ENCODE data around the gene NBEAL2.

NBEAL2 gene, protein sequence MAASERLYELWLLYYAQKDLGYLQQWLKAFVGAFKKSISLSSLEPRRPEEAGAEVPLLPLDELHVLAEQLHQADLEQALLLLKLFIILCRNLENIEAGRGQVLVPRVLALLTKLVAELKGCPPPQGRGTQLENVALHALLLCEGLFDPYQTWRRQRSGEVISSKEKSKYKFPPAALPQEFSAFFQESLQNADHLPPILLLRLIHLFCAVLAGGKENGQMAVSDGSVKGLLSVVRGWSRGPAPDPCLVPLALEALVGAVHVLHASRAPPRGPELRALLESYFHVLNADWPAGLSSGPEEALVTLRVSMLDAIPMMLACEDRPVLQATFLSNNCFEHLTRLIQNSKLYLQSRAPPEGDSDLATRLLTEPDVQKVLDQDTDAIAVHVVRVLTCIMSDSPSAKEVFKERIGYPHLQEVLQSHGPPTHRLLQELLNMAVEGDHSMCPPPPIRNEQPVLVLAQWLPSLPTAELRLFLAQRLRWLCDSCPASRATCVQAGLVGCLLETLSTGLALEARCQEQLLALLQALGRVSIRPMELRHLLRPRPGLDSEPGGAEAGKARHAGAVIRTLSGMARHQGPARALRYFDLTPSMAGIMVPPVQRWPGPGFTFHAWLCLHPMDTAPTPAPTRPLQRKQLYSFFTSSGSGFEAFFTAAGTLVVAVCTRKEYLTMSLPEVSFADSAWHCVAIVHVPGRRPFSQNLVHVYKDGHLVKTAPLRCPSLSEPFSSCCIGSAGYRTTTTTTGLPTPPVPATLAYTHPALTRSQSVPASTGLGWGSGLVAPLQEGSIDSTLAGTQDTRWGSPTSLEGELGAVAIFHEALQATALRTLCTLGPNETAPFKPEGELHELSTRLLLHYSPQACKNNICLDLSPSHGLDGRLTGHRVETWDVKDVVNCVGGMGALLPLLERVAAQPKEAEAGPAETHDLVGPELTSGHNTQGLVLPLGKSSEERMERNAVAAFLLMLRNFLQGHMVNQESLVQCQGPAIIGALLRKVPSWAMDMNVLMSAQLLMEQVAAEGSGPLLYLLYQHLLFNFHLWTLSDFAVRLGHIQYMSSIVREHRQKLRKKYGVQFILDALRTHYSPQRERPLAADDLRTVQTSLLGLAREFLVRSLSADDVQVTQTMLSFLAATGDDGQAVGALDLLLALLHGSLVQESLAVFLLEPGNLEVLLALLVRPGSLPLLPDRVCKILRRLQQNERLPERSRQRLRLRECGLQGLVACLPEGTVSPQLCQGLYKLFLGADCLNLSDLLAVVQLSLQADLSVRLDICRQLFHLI (N-terminal part only)

DNA sequence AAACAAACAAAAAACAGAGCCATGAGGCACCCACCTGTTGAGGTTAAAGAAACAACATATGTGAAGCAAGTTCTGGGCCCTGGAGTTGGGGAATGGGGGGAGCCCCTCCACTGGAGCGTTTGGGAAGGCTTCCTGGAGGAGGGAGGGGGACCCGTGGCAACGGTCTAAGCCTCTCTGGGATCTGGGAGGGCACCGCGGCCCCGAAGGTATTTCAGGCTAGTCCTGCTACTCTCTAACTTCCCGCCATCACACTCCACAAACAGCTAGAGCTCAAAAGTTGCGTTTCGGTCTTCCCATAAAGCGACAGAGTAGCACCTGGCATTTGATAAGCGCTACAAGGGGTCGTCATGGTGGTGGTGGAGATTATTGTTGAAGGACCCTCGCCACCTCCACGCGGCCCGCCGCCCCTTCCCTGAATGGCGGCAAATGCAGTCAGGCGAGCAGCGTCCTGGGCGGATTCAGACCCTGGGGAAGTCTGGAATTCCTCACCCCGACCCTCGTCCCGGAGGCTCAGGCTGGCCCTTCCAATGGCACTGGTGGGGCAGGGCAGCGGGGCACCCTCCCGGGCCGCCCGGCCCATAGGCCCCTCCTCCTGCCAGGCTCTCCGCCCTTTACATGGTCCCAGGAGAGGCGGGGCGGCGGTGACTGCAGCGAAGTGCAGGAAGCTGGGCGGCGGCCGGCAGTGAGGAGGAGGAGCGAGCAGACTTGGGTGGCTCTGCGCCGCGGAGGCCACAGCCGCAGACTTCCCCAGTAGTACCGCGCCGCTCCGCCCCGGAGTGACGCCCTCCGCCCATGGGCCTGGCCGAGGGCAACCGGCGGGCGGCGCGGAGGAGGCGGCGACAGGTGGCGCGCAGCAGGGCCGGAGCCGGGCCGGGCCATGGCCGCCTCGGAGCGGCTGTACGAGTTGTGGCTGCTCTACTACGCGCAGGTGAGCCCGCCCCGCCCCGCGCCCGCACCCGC is at the start of gene NBEAL2:
NBEAL2 (plus strand) TSS at position 682 of the 960 bp plus-strand sequence; CDS start at position 878, 196 bp downstream.
- TF ChIP-seq, protein P1, sequence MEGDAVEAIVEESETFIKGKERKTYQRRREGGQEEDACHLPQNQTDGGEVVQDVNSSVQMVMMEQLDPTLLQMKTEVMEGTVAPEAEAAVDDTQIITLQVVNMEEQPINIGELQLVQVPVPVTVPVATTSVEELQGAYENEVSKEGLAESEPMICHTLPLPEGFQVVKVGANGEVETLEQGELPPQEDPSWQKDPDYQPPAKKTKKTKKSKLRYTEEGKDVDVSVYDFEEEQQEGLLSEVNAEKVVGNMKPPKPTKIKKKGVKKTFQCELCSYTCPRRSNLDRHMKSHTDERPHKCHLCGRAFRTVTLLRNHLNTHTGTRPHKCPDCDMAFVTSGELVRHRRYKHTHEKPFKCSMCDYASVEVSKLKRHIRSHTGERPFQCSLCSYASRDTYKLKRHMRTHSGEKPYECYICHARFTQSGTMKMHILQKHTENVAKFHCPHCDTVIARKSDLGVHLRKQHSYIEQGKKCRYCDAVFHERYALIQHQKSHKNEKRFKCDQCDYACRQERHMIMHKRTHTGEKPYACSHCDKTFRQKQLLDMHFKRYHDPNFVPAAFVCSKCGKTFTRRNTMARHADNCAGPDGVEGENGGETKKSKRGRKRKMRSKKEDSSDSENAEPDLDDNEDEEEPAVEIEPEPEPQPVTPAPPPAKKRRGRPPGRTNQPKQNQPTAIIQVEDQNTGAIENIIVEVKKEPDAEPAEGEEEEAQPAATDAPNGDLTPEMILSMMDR (IDR thresholded peaks at IDR 0.05; ENCODE audit: low read depth, low read length), result no peak
- peak; percentile 76 for DNase-seq (ENCODE audit: extremely low read depth, low read depth)

DNA sequence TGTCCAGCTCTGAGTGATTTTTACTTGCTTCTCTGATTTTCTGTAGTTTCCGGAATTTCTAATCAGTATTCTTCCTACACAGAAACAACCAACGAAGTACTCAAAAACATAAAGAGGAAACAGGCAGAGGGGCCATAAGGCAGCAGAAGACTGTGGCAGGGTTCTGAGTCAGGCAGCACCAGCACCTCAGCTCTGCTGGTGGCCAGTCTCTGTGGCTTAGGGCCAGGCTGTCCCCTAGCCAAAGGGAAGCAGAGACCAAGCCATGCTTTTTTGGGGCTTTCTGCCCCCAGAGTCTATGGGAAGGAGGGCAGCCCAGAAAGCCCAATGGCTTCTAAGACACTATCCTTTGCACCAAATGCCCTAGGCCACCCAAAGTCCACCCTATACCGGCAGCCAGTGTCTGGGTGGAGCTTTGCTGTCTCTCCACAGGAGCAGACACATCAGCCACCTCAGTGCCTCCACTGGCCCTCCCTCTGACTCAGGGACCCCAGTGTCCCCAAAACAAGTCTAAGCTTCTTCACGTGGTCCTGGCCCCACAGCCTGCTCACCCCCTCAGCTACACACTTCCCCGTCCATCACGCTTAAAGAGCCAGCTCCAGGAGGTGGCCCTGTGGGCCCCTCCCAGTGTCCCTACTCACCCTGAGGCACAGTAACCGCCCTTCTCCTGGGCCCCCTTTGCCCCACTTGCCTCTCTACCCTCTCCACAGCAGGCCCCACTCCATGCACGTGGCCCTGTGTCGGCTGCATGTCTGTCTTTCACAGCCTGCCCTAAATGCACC is 49.1 kb upstream of the NBEAL2 start:
- TF ChIP-seq, protein P1 (IDR thresholded peaks at IDR 0.05; ENCODE audit: low read depth, low read length), result no peak
- DNase-seq (ENCODE audit: extremely low read depth, low read depth), result no peak

DNA sequence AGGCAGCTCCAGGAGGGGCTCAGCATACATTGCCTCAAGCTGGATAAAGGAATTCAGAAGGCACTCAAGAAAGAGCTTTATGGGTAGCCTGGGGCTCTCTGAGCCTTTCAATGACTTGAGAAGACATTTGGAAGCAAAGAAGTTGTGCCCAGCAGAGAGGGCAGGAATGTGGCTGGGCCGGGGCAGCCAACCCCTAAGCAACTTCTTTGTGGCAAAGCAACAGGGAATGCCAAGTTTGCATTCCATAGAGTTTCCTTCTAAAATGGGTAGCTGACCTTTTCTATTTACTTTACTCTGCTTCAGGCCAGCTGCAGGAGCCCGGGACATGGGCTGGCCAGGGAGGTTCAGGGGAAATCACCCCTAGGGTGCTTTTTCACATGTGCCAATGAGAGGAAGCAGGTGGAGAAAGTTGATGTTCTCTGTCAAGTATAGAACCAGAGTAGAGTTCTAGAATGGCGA is 48.5 kb upstream of the NBEAL2 start:
- no peak for DNase-seq (ENCODE audit: extremely low read depth, low read depth)
- TF ChIP-seq, protein P1 (IDR thresholded peaks at IDR 0.05; ENCODE audit: low read depth, low read length), result no peak

DNA sequence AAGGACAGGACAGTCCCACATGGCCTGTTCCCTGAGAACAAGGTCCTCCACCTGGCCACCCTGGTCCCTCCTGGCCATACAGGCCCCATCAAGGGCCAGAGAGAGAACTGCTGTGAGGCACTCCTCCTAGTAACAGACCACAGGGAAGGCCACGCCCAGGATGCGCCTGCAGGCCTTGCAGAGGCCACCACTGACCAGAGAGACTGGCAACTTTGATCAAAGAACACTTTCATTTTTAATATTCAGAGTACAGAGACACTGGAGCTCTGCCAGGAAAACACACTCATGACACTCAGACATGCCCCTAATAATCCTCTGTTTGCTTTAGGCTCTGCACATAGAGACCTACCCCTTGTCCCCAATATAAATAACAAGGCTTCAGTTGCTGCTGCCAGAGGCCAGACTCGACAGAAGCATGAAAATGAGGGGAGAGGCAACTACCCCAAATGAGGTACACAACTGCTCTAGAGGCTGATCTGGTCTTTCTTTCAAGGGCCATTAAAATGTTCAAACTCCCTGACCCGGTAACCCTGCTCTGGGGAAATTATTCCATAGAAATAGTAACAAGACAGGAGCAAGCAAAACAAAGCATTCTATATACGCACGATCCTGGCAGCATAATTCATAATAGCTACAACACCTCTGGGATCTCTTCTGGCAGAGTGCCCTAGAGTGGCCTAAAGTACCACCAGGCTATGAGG is 47.7 kb upstream of the NBEAL2 start:
- no peak for DNase-seq (ENCODE audit: extremely low read depth, low read depth)

DNA sequence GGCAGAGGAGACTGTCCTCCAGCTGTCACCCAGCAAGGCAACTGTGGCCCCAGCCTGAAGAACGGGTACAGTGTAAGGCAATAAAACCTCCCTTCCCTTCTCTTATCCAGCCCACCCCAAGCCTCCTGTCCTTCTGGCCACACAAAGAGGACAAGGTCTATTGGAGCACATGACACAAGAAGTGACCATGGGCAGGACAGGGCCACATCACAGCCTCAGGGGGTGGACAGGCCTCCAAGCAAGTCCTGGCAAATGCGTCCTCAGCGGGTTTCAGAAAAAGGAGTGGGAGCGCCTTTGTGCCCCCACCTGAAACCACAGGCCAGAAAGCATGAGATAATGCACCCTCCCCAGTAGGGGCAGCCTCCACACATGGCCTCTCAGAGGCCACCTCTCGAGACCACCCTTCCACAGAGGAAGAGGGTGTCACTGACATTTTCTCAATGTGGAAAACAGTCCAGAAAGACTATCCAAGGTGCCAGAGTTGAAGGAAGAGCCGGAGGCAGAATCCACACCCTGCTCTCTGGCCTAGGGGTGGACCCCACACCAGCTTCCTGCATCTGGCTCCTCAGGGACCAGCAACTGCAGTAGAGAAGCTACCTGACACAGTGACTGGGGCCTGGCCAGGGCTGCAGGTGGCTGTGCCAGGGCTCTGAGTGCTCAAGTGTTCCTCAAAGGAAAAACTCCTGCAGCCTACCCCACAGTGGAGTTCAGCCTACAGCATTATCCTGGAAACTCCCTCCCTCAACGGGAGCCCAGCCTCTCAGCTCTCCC is 46.8 kb upstream of the NBEAL2 start:
- TF ChIP-seq, protein P1 (IDR thresholded peaks at IDR 0.05; ENCODE audit: low read depth, low read length), result no peak

More for the DNA sequence above, 47.7 kb upstream of the NBEAL2 start:
- TF ChIP-seq, protein P1 (IDR thresholded peaks at IDR 0.05; ENCODE audit: low read depth, low read length), result no peak

More for the DNA sequence above, 46.8 kb upstream of the NBEAL2 start:
- DNase-seq (ENCODE audit: extremely low read depth, low read depth), result no peak
